DND-41 (cell line): Measurements from ENCODE around the gene PPA2.

Experiments used
- ATAC-seq: fragments of 200-7000 bp; cut with Tn5 transposase; 3 replicates; pipeline ENCODE4 v1.9.1; 2021; ENCODE audit warnings: low read depth; ENCODE audit not compliant: insufficient read depth
- DNase-seq: peaks from one replicate; pipeline ENCODE4 v3.0.0-alpha.2; 2020
- H2AFZ ChIP-seq: 2 replicates; pipeline ENCODE4 v1.6.0; 2012; ENCODE audit warnings: low read depth, low read length
- H3K27ac ChIP-seq: 2 replicates; pipeline ENCODE4 v1.5.1; 2012; ENCODE audit warnings: low read length, inconsistent platforms
- H3K27me3 ChIP-seq: fragments of 200-600 bp; sonication (generic); 2 replicates; pipeline ENCODE4 v1.6.0; 2012; ENCODE audit warnings: low read length, mild to moderate bottlenecking, inconsistent platforms; ENCODE audit not compliant: insufficient read depth, poor library complexity
- H3K36me3 ChIP-seq: 2 replicates; pipeline ENCODE4 v1.5.1; 2012; ENCODE audit warnings: low read length, inconsistent platforms; ENCODE audit not compliant: insufficient read depth
- H3K4me1 ChIP-seq: 2 replicates; pipeline ENCODE4 v1.5.1; 2012; ENCODE audit warnings: mild to moderate bottlenecking, low read length; ENCODE audit not compliant: insufficient read depth
- H3K4me2 ChIP-seq: 2 replicates; pipeline ENCODE4 v1.6.0; 2012; ENCODE audit warnings: mild to moderate bottlenecking, moderate library complexity, low read length, inconsistent platforms; ENCODE audit not compliant: insufficient read depth
- H3K4me3 ChIP-seq, 2 experiments: fragments of 200-600 bp in 1 of 2; shearing (Covaris generic) in 1 of 2; 2 replicates each; pipeline ENCODE4 v1.5.1; 2012 to 2016; ENCODE audit warnings: inconsistent platforms in 2 of 2, low read length in 2 of 2, mild to moderate bottlenecking in 2 of 2, low read depth in 1 of 2, moderate library complexity in 1 of 2
- H3K79me2 ChIP-seq: 2 replicates; pipeline ENCODE4 v1.6.0; 2012; ENCODE audit warnings: low read length, inconsistent platforms; ENCODE audit not compliant: insufficient read depth
- H3K9ac ChIP-seq: 2 replicates; pipeline ENCODE4 v1.6.0; 2012; ENCODE audit warnings: low read depth, mild to moderate bottlenecking, inconsistent platforms, low read length, moderate library complexity
- H3K9me3 ChIP-seq: 2 replicates; pipeline ENCODE4 v1.5.1; 2012; ENCODE audit warnings: low read length, moderate library complexity, mild to moderate bottlenecking, inconsistent platforms; ENCODE audit not compliant: insufficient read depth, severe bottlenecking
- H4K20me1 ChIP-seq: 2 replicates; pipeline ENCODE4 v1.6.0; 2012; ENCODE audit warnings: low read length; ENCODE audit not compliant: insufficient read depth
- CTCF ChIP-seq: IDR thresholded peaks from 2 replicates; pipeline ENCODE4 v1.5.1; 2012; ENCODE audit warnings: borderline replicate concordance, low read length, moderate library complexity, mild to moderate bottlenecking; ENCODE audit not compliant: poor library complexity, severe bottlenecking; ENCODE audit errors: extremely low read depth
- EZH2 ChIP-seq: IDR thresholded peaks from 3 replicates; pipeline ENCODE4 v1.6.1; 2012; ENCODE audit warnings: borderline replicate concordance, low read depth, mild to moderate bottlenecking, moderate library complexity, low read length, inconsistent platforms; ENCODE audit not compliant: severe bottlenecking

PPA2 gene

GRCh38 chr4:105462576-105462975 lies 11.3 kb downstream of the PPA2 start:
- peaks cover 12% of the 10 kb centered on the region for H3K36me3 ChIP-seq
- no peaks in the 10 kb centered on the region for H3K27me3 ChIP-seq
- no peaks in the 10 kb centered on the region for H3K4me1 ChIP-seq
- H4K20me1 ChIP-seq: peaks cover 13% of the 10 kb centered on the region; the same call in 1 of the 2 replicates
- H3K27ac ChIP-seq: no peak overlapping the region
- H3K4me3 ChIP-seq: no peak overlapping the region
- no peak overlapping the region for H3K4me2 ChIP-seq
- no peak overlapping the region for H2AFZ ChIP-seq
- TF ChIP-seq EZH2 (no peak), CTCF (no peak)
- DNase-seq: no peak
- H3K9me3 ChIP-seq: no peaks in the 10 kb centered on the region
- no peak overlapping the region for H3K9ac ChIP-seq
- no peak for ATAC-seq
- H3K79me2 ChIP-seq: peaks cover 44% of the 10 kb centered on the region

GRCh38 chr4:105461621-105462382 lies 12.1 kb downstream of the PPA2 start:
- no peak overlapping the region for H2AFZ ChIP-seq

GRCh38 chr4:105461221-105461620 lies 12.6 kb downstream of the PPA2 start:
- no peak overlapping the region for H3K27ac ChIP-seq
- H2AFZ ChIP-seq: no peak overlapping the region
- H3K9me3 ChIP-seq: no peaks in the 10 kb centered on the region
- no peaks in the 10 kb centered on the region for H3K4me1 ChIP-seq
- peaks cover under 1% of the 10 kb centered on the region; the same call in 1 of the 2 replicates for H3K36me3 ChIP-seq
- peaks cover 3% of the 10 kb centered on the region; the same call in 1 of the 2 replicates for H4K20me1 ChIP-seq
- H3K4me3 ChIP-seq: no peak overlapping the region
- no peak for DNase-seq
- peaks cover 36% of the 10 kb centered on the region; the same call in 1 of the 2 replicates for H3K79me2 ChIP-seq
- H3K9ac ChIP-seq: no peak overlapping the region
- no peaks in the 10 kb centered on the region for H3K27me3 ChIP-seq
- TF ChIP-seq EZH2 (no peak), CTCF (no peak)
- no peak overlapping the region for H3K4me2 ChIP-seq
- no peak for ATAC-seq

More at GRCh38 chr4:105461621-105462382, 12.1 kb downstream of the PPA2 start:
- no peak for ATAC-seq
- Histone ChIP-seq H3K9me3 (no peaks in the 10 kb centered on the region), H3K79me2 (peaks cover 39% of the 10 kb centered on the region; the same call in 1 of the 2 replicates), H3K27ac (no peak overlapping the region), H3K9ac (no peak overlapping the region), H4K20me1 (peaks cover 8% of the 10 kb centered on the region; the same call in 1 of the 2 replicates), H3K4me2 (no peak overlapping the region), H3K27me3 (no peaks in the 10 kb centered on the region), H3K4me1 (no peaks in the 10 kb centered on the region), H3K36me3 (peaks cover 7% of the 10 kb centered on the region), H3K4me3 (no peak overlapping the region)
- TF ChIP-seq CTCF (no peak), EZH2 (no peak)
- no peak for DNase-seq
